GM12878 (cell line): ENCODE results near the gene NSUN7.

ENCODE experiments used
- BCL3 ChIP-seq: IDR thresholded peaks from 2 replicates; pipeline ENCODE4 v1.6.1; 2011; ENCODE audit warnings: borderline replicate concordance, low read depth, mild to moderate bottlenecking, moderate library complexity, low read length; ENCODE audit not compliant: insufficient read depth, poor library complexity, severe bottlenecking
- BCLAF1 ChIP-seq: fragments of 450-650 bp; IDR thresholded peaks from 2 replicates; pipeline ENCODE4 v1.6.1; 2017; ENCODE audit warnings: antibody characterized with exemption, mild to moderate bottlenecking, moderate library complexity
- CEBPB ChIP-seq, 2 experiments: fragments of 150-350 bp in 1 of 2; IDR thresholded peaks; 2 replicates each; pipeline ENCODE4 v1.6.1; 2012 to 2014; ENCODE audit warnings: low read depth in 2 of 2, low read length in 2 of 2, borderline replicate concordance in 1 of 2, inconsistent platforms in 1 of 2
- EZH2 ChIP-seq: IDR thresholded peaks from 2 replicates; pipeline ENCODE4 v1.6.1; 2012; ENCODE audit warnings: low read depth, mild to moderate bottlenecking, control low read depth, inconsistent platforms, low read length, borderline replicate concordance; ENCODE audit not compliant: control insufficient read depth
- POLR2A ChIP-seq: IDR thresholded peaks from 2 replicates; pipeline ENCODE4 v1.6.1; 2011; ENCODE audit warnings: low read depth, mild to moderate bottlenecking, low read length
- RAD21 ChIP-seq: IDR thresholded peaks from 2 replicates; pipeline ENCODE4 v1.6.1; 2011; ENCODE audit warnings: mild to moderate bottlenecking, low read depth, low read length, moderate library complexity; ENCODE audit not compliant: insufficient read depth
- RELA ChIP-seq: fragments of 450-650 bp; IDR thresholded peaks from 2 replicates; pipeline ENCODE4 v1.8.0; 2014; ENCODE audit warnings: borderline replicate concordance; ENCODE audit not compliant: partially characterized antibody

- no peak for TF ChIP-seq RELA
- no peak for TF ChIP-seq BCL3
- no peak for TF ChIP-seq CEBPB (IDR thresholded peaks at IDR 0.05; ENCODE audit: borderline replicate concordance in 1 of 2, low read depth in 2 of 2, low read length in 2 of 2)
- no peak for TF ChIP-seq EZH2
- TF ChIP-seq RAD21: no peak
- no peak for TF ChIP-seq POLR2A
- TF ChIP-seq BCLAF1: no peak
Observed at GRCh38 chr4:40729555-40729954, 20.2 kb upstream of the NSUN7 start.
